Activated CD8-positive, alpha-beta T cell treated with anti-CD3 and anti-CD28 coated beads for 36 hours (primary cell): Measurements from ENCODE around the gene AP4M1. TPM values are rescaled to one million over a fixed set of nuclear protein-coding genes. Genes with fewer than 3 reads are reported as not detected.
A peak's percentile ranks its signal among the peaks of the same experiment; 100 is the strongest.

Experiments used
- ATAC-seq: fragments of 200-7000 bp; cut with Tn5 transposase; one replicate; pipeline ENCODE4 v1.10.0; 2021; ENCODE audit warnings: mild to moderate bottlenecking, moderate library complexity
- CTCF ChIA-PET: fragments of 350-600 bp; sonication (Branson Sonifier 250); formaldehyde crosslinking; loops from one replicate; lab custom pipeline; 2021; ENCODE audit warnings: antibody characterized with exemption; lab: Charles Lee
- POLR2A ChIA-PET: fragments of 350-600 bp; sonication (Branson Sonifier 250); formaldehyde crosslinking; loops from one replicate; lab custom pipeline; 2021; ENCODE audit warnings: antibody characterized with exemption; lab: Charles Lee
- DNase-seq: peaks from one replicate; pipeline ENCODE4 v3.0.0-alpha.2; 2020
- H3K27ac Mint-ChIP-seq: one replicate; pipeline ENCODE4 v1.8.0; 2021; ENCODE audit warnings: mild to moderate bottlenecking, mixed read lengths
- H3K27me3 Mint-ChIP-seq: one replicate; pipeline ENCODE4 v1.8.0; 2021; ENCODE audit warnings: mixed read lengths
- H3K36me3 Mint-ChIP-seq: one replicate; pipeline ENCODE4 v1.8.0; 2021; ENCODE audit warnings: low read depth, mixed read lengths
- H3K4me1 Mint-ChIP-seq: one replicate; pipeline ENCODE4 v1.8.0; 2021; ENCODE audit warnings: low read depth, mixed read lengths
- H3K4me3 Mint-ChIP-seq: one replicate; pipeline ENCODE4 v1.8.0; 2021; ENCODE audit warnings: mild to moderate bottlenecking, moderate library complexity, mixed read lengths
- H3K9me3 Mint-ChIP-seq: one replicate; pipeline ENCODE4 v1.8.0; 2021; ENCODE audit warnings: mixed read lengths
- CTCF ChIP-seq: fragments of 200-600 bp; IDR thresholded peaks from one replicate; pipeline ENCODE4 v1.8.0; 2022; ENCODE audit warnings: antibody characterized with exemption, mild to moderate bottlenecking
- intact Hi-C: fragments of 100-400 bp; cut with micrococcal nuclease; formaldehyde crosslinking; loops from one replicate; pipeline ENCODE4 v1.10.0; 2022
- total RNA-seq, 2 experiments: library from RNA; stranded (reverse); gene quantifications; one replicate each; pipeline ENCODE4 v1.2.3, GENCODE V29; 2021

AP4M1 gene
- total RNA-seq, 2 experiments from 2014 or later, result 9.8 to 10.9 TPM

GRCh38 chr7:100075418-100075817 is 26.0 kb upstream of the AP4M1 start:
- Mint-ChIP-seq H3K9me3 (peaks cover 26% of the 10 kb centered on the region), H3K27ac (no peak overlapping the region), H3K4me1 (peaks cover 13% of the 10 kb centered on the region), H3K4me3 (no peak overlapping the region), H3K27me3 (no peaks in the 10 kb centered on the region), H3K36me3 (peaks cover 72% of the 10 kb centered on the region)
- POLR2A ChIA-PET, result interaction anchor here (0.6 to 1.2 kb wide), 7 partner anchors 10 to 277 kb away, joined by 3 to 7 read pairs (median 4); no protein-coding TSS in a partner anchor
- no peak for TF ChIP-seq CTCF
- ATAC-seq (no peak), DNase-seq (no peak)
- intact Hi-C loops, result no loop called here
- CTCF ChIA-PET, result interaction anchor here (1.3 kb wide), 1 partner anchor 54 kb away, joined by 4 read pairs; no protein-coding TSS in a partner anchor

- CTCF ChIA-PET, result no interaction called here
- DNase-seq (no peak), ATAC-seq (no peak)
- peaks cover 59% of the 10 kb centered on the region for H3K36me3 Mint-ChIP-seq
- H3K9me3 Mint-ChIP-seq, result peaks cover 8% of the 10 kb centered on the region
- no peak for TF ChIP-seq CTCF
- no peak overlapping the region for H3K27ac Mint-ChIP-seq
- H3K4me1 Mint-ChIP-seq, result peaks cover 16% of the 10 kb centered on the region
- intact Hi-C loops, result no loop called here
- H3K27me3 Mint-ChIP-seq, result no peaks in the 10 kb centered on the region
- H3K4me3 Mint-ChIP-seq, result no peak overlapping the region
- POLR2A ChIA-PET, result interaction anchor here (0.9 kb wide), 1 partner anchor 17 kb away, joined by 3 read pairs; no protein-coding TSS in a partner anchor
These were observed 24.2 kb upstream of the AP4M1 start for GRCh38 chr7:100077205-100077604.

GRCh38 chr7:100079024-100079560 is 22.4 kb upstream of the AP4M1 start:
- peak overlapping the region; percentile 6 for H3K4me3 Mint-ChIP-seq
- H3K27me3 Mint-ChIP-seq, result no peaks in the 10 kb centered on the region
- H3K27ac Mint-ChIP-seq, result no peak overlapping the region
- H3K9me3 Mint-ChIP-seq, result no peaks in the 10 kb centered on the region
- peaks cover 21% of the 10 kb centered on the region for H3K4me1 Mint-ChIP-seq
- DNase-seq, result no peak
- intact Hi-C loops, result no loop called here
- no peak for ATAC-seq
- CTCF ChIA-PET, result interaction anchor here (1.1 to 1.3 kb wide), 2 partner anchors 20 to 85 kb away, joined by 3 read pairs; no protein-coding TSS in a partner anchor
- no peak for TF ChIP-seq CTCF
- POLR2A ChIA-PET, result interaction anchor here (1.0 to 1.1 kb wide), 3 partner anchors 12 to 81 kb away, joined by 3 read pairs; partner anchors contain the start of genes AP4M1 and MCM7
- peaks cover 41% of the 10 kb centered on the region for H3K36me3 Mint-ChIP-seq

GRCh38 chr7:100080907-100081534 is 20.4 kb upstream of the AP4M1 start:
- ATAC-seq (no peak), DNase-seq (peak; percentile 22)
- TF ChIP-seq CTCF, result no peak
- Mint-ChIP-seq H3K36me3 (peaks cover 22% of the 10 kb centered on the region), H3K27me3 (no peaks in the 10 kb centered on the region), H3K4me3 (peak overlapping the region; percentile 87), H3K27ac (peak overlapping the region; percentile 87), H3K4me1 (peaks cover 21% of the 10 kb centered on the region), H3K9me3 (no peaks in the 10 kb centered on the region)
- intact Hi-C loops, result loop anchor here (5.0 to 10.0 kb wide), 2 partner anchors 89 to 166 kb away; partner anchors contain the start of gene TRIM4
- POLR2A ChIA-PET, result interaction anchor here (0.6 to 2.9 kb wide), 6 partner anchors 9 to 162 kb away, joined by 3 to 25 read pairs (median 4); partner anchors contain the start of genes MCM7 and TRIM4
- CTCF ChIA-PET, result interaction anchor here (0.8 to 1.1 kb wide), 4 partner anchors 10 to 69 kb away, joined by 3 read pairs; no protein-coding TSS in a partner anchor
